Spleen (tissue), 11 donors: ENCODE measurements around the gene ETV1. TPM values are rescaled to one million over a fixed set of nuclear protein-coding genes. Genes with fewer than 3 reads are reported as not detected.

Experiments used
- DNase-seq: peaks from one replicate; pipeline ENCODE4 v3.0.0-alpha.2; 2020
- H3K27ac ChIP-seq, 8 donors: fragments of 200-600 bp; sonication (generic) in 7 of 8; 1 replicate in 4 of 8; 2 replicates in 4 of 8; pipeline versions ENCODE4 v1.5.0 to v1.8.0; 2016 to 2021; ENCODE audit warnings: inconsistent platforms in 4 of 8, mild to moderate bottlenecking in 4 of 8, moderate library complexity in 1 of 8
- H3K27me3 ChIP-seq, 7 donors: fragments of 200-600 bp; sonication (generic) in 6 of 7; replicated peaks in 1 of 7; 1 replicate in 4 of 7; 2 replicates in 3 of 7; pipeline versions ENCODE4 v1.5.0 to v1.8.0; 2016 to 2021; ENCODE audit warnings: inconsistent platforms in 3 of 7, mild to moderate bottlenecking in 1 of 7
- H3K36me3 ChIP-seq, 6 donors: fragments of 200-600 bp; sonication (generic) in 5 of 6; 1 replicate in 4 of 6; 2 replicates in 2 of 6; pipeline versions ENCODE4 v1.5.0 to v1.8.0; 2016 to 2021; ENCODE audit warnings: inconsistent platforms in 2 of 6
- H3K4me1 ChIP-seq, 6 donors: fragments of 200-600 bp; sonication (generic) in 5 of 6; 1 replicate in 3 of 6; 2 replicates in 3 of 6; pipeline versions ENCODE4 v1.5.0 to v1.8.0; 2016 to 2021; ENCODE audit warnings: inconsistent platforms in 3 of 6
- H3K4me3 ChIP-seq, 8 donors: fragments of 200-600 bp; sonication (generic) in 7 of 8; 1 replicate in 4 of 8; 2 replicates in 4 of 8; pipeline versions ENCODE4 v1.5.0 to v1.8.0; 2016 to 2021; ENCODE audit warnings: inconsistent platforms in 4 of 8, mild to moderate bottlenecking in 4 of 8, moderate library complexity in 2 of 8
- H3K9me3 ChIP-seq, 8 donors: fragments of 200-600 bp; sonication (generic) in 7 of 8; 1 replicate in 4 of 8; 2 replicates in 4 of 8; pipeline versions ENCODE4 v1.5.0 to v1.8.0; 2016 to 2021; ENCODE audit warnings: inconsistent platforms in 4 of 8
- CTCF ChIP-seq, 11 experiments: fragments of 200-600 bp in 7 of 11; fragments of 450-650 bp in 4 of 11; sonication (generic) in 4 of 11; IDR thresholded peaks in 8 of 11; conservative IDR thresholded peaks in 3 of 11; 1 replicate in 7 of 11; 2 replicates in 4 of 11; pipeline versions ENCODE4 v1.4.0 to v1.8.0; 2016 to 2021; ENCODE audit warnings: antibody characterized with exemption in 11 of 11, inconsistent platforms in 4 of 11, mild to moderate bottlenecking in 1 of 11
- POLR2A ChIP-seq, 3 donors: fragments of 450-650 bp; IDR thresholded peaks; one replicate each; pipeline ENCODE4 v1.5.1; 2017; ENCODE audit warnings: antibody characterized with exemption in 3 of 3, mild to moderate bottlenecking in 1 of 3
- POLR2AphosphoS5 ChIP-seq, 3 donors: sonication (generic); formaldehyde crosslinking; IDR thresholded peaks; one replicate each; pipeline ENCODE4 v1.5.1; 2017; ENCODE audit warnings: antibody characterized with exemption in 3 of 3
- WGBS, 5 donors: extraction: QIAGEN DNeasy Blood & Tissue Kit in 3 of 5; methylation state at CpG; one replicate each; pipeline versions ENCODE4 v1.1.5 to v1.1.7; 2013 to 2018; 5-methylcytosine and 5-hydroxymethylcytosine counted together
- intact Hi-C: fragments of 100-400 bp; cut with DNase I; formaldehyde crosslinking; loops from one replicate; pipeline ENCODE4 v1.15.0; 2023; ENCODE audit warnings: low total_unique reads
- polyA plus RNA-seq, 3 donors: library from polyadenylated mRNA; stranded (reverse); fragments of 200-250 nt; gene quantifications; one replicate each; pipeline ENCODE4 v1.2.1, GENCODE V29; 2013
- total RNA-seq, 7 donors: library from RNA; depleted of rRNA in 3 of 7; stranded (reverse); fragments of >200 nt in 3 of 7; fragmentation: NEBNext Ultra II Directional in 4 of 7; extraction: Animal tissue kit (Norgen Biotek cat#: 25700) in 4 of 7; gene quantifications; one replicate each; pipeline versions ENCODE4 v1.1.0 to v1.2.1, GENCODE V29; 2016 to 2021
- donor health status: healthy with polysubstance abuse.
- donor health status: DM: no; HTN: no; CAD: no; lungs with moderate emphysema.
- donor health status: DM: no; HTN: no; CAD: no.
- donor health status: Bipolar disorder and iron deficiency.
- donor health status: healthy.
- donor health status: DM: no; HTN: no; CAD: no.
- donor health status: DM: yes; HTN: yes; CAD: no.

Gene ETV1
- total and polyA plus RNA-seq, 10 donors: 1.5 to 20.0 (median 7.2) TPM

GRCh38 chr7:13984061-13984460 lies 5.4 kb downstream of the ETV1 start:
- TF ChIP-seq CTCF (IDR thresholded peaks at IDR 0.05 in 8 of 11, conservative IDR thresholded peaks at IDR 0.05 in 3 of 11) (no peak), POLR2A (IDR thresholded peaks at IDR 0.05) (no peak), POLR2AphosphoS5 (IDR thresholded peaks at IDR 0.05) (no peak)
- Histone ChIP-seq H3K4me3 (no peak overlapping the region), H3K36me3 (no peaks in the 10 kb centered on the region), H3K27me3 (peaks cover 0 to 18% (median 5%) of the 10 kb centered on the region in 7 donors), H3K9me3 (no peaks in the 10 kb centered on the region), H3K27ac (no peak overlapping the region), H3K4me1 (peaks cover 0 to 7% (median 4%) of the 10 kb centered on the region in 6 donors)
- no peak for DNase-seq
- intact Hi-C loops: no loop called here
- WGBS, 5 donors: 49 to 78% (median 60%) methylated on average over 3 of the region's 3 CpGs

- Histone ChIP-seq H3K9me3 (no peaks in the 10 kb centered on the region), H3K27ac (no peak overlapping the region), H3K4me1 (no peaks in the 10 kb centered on the region), H3K4me3 (no peak overlapping the region), H3K27me3 (peaks cover 0 to 8% (median 0%) of the 10 kb centered on the region in 7 donors), H3K36me3 (no peaks in the 10 kb centered on the region)
- WGBS, 5 donors: 68 to 85% (median 78%) methylated on average over 4 of the region's 4 CpGs
- intact Hi-C loops: no loop called here
- DNase-seq: no peak
- TF ChIP-seq POLR2A (IDR thresholded peaks at IDR 0.05) (no peak), CTCF (IDR thresholded peaks at IDR 0.05 in 8 of 11, conservative IDR thresholded peaks at IDR 0.05 in 3 of 11) (no peak), POLR2AphosphoS5 (IDR thresholded peaks at IDR 0.05) (no peak)
Observed at GRCh38 chr7:13982940-13983677, 6.4 kb downstream of the ETV1 start.

- Histone ChIP-seq H3K27me3 (peaks cover 0 to 2% (median 0%) of the 10 kb centered on the region in 7 donors), H3K4me3 (no peak overlapping the region), H3K9me3 (no peaks in the 10 kb centered on the region), H3K36me3 (no peaks in the 10 kb centered on the region), H3K4me1 (no peaks in the 10 kb centered on the region), H3K27ac (no peak overlapping the region)
- intact Hi-C loops: no loop called here
- no peak for TF ChIP-seq CTCF (IDR thresholded peaks at IDR 0.05 in 8 of 11, conservative IDR thresholded peaks at IDR 0.05 in 3 of 11)
- no peak for TF ChIP-seq POLR2A (IDR thresholded peaks at IDR 0.05)
- TF ChIP-seq POLR2AphosphoS5 (IDR thresholded peaks at IDR 0.05): no peak
- 33 to 49% (median 38%) methylated on average over 3 of the region's 3 CpGs for WGBS, 5 donors
- no peak for DNase-seq
Observed at GRCh38 chr7:13981070-13981469, 8.4 kb downstream of the ETV1 start.

GRCh38 chr7:13980474-13980873 lies 9.0 kb downstream of the ETV1 start:
- Histone ChIP-seq H3K4me3 (no peak overlapping the region), H3K36me3 (peaks cover 0 to 4% (median 0%) of the 10 kb centered on the region in 6 donors), H3K9me3 (no peaks in the 10 kb centered on the region), H3K27ac (no peak overlapping the region), H3K4me1 (no peaks in the 10 kb centered on the region), H3K27me3 (no peaks in the 10 kb centered on the region)
- WGBS, 5 donors: 71 to 93% (median 91%) methylated on average over 5 of the region's 5 CpGs
- no peak for DNase-seq
- intact Hi-C loops: no loop called here
- TF ChIP-seq POLR2A (IDR thresholded peaks at IDR 0.05): no peak
- no peak for TF ChIP-seq CTCF (IDR thresholded peaks at IDR 0.05 in 8 of 11, conservative IDR thresholded peaks at IDR 0.05 in 3 of 11)
- no peak for TF ChIP-seq POLR2AphosphoS5 (IDR thresholded peaks at IDR 0.05)
